ENCODE results near the gene HOXD9. TPM values are rescaled to one million over a fixed set of nuclear protein-coding genes. Genes with fewer than 3 reads are reported as not detected.

Gene HOXD9
- total RNA-seq: 1 to 10 TPM in 3 of 4 donors, under 1 TPM in 1; 0.83 to 3.9 (median 2.3) TPM

GRCh38 chr2:176122683-176123410, at the start of gene HOXD9:
Gene HOXD9, plus strand, starts transcription at chr2:176122719. Its CDS starts 50 bp downstream, at chr2:176122769.
- intact Hi-C loops (cut with DNase I): loop anchor here (10.0 kb wide), 1 partner anchor 1022 kb away; no protein-coding TSS in a partner anchor

GRCh38 chr2:176072951-176073904, 49.3 kb upstream of the HOXD9 start:
- H3K4me1 ChIP-seq: peaks cover 1 to 4% of the 10 kb centered on the region in 2 donors
- WGBS, 2 donors: 6 to 10% methylated on average over 19 to 20 of the region's 29 CpGs
- intact Hi-C loops (cut with DNase I): no loop called here
- H3K9me3 ChIP-seq: no peaks in the 10 kb centered on the region
- no peak for DNase-seq
- no peak overlapping the region for H3K27ac ChIP-seq
- H3K4me3 ChIP-seq (replicated peaks in 1 of 3): no peak overlapping the region
- TF ChIP-seq POLR2A (IDR thresholded peaks at IDR 0.05) (no peak), CTCF (IDR thresholded peaks at IDR 0.05) (no peak)
- peaks cover 77% of the 10 kb centered on the region for H3K27me3 ChIP-seq
- H3K36me3 ChIP-seq: no peaks in the 10 kb centered on the region

More at GRCh38 chr2:176122683-176123410, at the start of gene HOXD9:
- DNase-seq: peak; percentile 33 to 37
- Histone ChIP-seq H3K36me3 (no peaks in the 10 kb centered on the region), H3K9me3 (no peaks in the 10 kb centered on the region), H3K4me1 (peaks cover 0 to 15% of the 10 kb centered on the region in 2 donors), H3K27me3 (peaks cover 75% of the 10 kb centered on the region), H3K27ac (peak within 1 kb of the TSS in 2 of 3 donors; percentile 5 to 51), H3K4me3 (replicated peaks in 1 of 3) (peak within 1 kb of the TSS in 1 of 3 donors; percentile 28)
- WGBS, 2 donors: 6 to 12% methylated on average over 13 to 30 of the region's 84 CpGs
- TF ChIP-seq CTCF (IDR thresholded peaks at IDR 0.05): no peak
- TF ChIP-seq POLR2A (IDR thresholded peaks at IDR 0.05): peak in 1 of 2 donors; percentile 20

GRCh38 chr2:176074919-176075425, 47.5 kb upstream of the HOXD9 start:
- Histone ChIP-seq H3K4me1 (peaks cover 0 to 9% of the 10 kb centered on the region in 2 donors), H3K9me3 (no peaks in the 10 kb centered on the region), H3K27me3 (peaks cover 84% of the 10 kb centered on the region), H3K4me3 (replicated peaks in 1 of 3) (no peak overlapping the region), H3K27ac (no peak overlapping the region), H3K36me3 (no peaks in the 10 kb centered on the region)
- DNase-seq: no peak
- intact Hi-C loops (cut with DNase I): no loop called here
- WGBS, 2 donors: 23 to 29% methylated on average over 7 of the region's 7 CpGs
- TF ChIP-seq POLR2A (IDR thresholded peaks at IDR 0.05): no peak
- no peak for TF ChIP-seq CTCF (IDR thresholded peaks at IDR 0.05)

- peaks cover 0 to 11% of the 10 kb centered on the region in 2 donors for H3K4me1 ChIP-seq
- 10 to 11% methylated on average over 15 of the region's 15 CpGs for WGBS, 2 donors
- H3K27me3 ChIP-seq: peaks cover 86% of the 10 kb centered on the region
- H3K27ac ChIP-seq: no peak overlapping the region
- H3K36me3 ChIP-seq: no peaks in the 10 kb centered on the region
- DNase-seq: no peak
- no peak for TF ChIP-seq CTCF (IDR thresholded peaks at IDR 0.05)
- no peak for TF ChIP-seq POLR2A (IDR thresholded peaks at IDR 0.05)
- no peak overlapping the region for H3K4me3 ChIP-seq (replicated peaks in 1 of 3)
- H3K9me3 ChIP-seq: no peaks in the 10 kb centered on the region
- intact Hi-C loops (cut with DNase I): no loop called here
These were observed 47.0 kb upstream of the HOXD9 start for GRCh38 chr2:176075481-176075880.
